ENCODE results near the gene CTLA4.

DNA sequence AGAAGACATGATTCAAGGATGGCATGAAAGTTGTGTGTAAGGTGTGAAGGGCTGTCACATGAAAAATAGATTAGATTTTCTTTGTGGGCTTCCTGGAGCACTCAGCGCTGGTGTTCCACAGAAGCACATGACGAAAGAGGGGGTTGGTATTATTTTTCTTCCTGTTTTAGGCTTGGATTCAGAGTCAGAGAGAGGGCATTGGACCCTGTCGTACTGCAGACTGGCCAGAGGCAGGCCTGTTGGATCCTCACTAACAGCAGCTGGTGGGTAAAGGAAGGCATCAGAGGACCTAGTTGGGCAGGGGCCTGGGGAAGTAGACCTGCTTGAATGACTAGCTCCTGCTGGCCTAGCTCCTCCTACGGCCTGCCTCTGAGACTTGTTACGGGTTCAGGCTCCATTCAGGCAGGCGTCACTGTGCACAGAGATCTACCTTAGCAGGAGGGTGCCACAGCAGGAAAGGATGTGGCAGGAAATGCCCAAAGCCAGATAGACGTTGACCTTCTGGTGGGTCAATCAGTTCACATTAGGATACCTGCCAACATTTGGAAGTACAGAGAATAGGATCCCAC is 13.1 kb downstream of the CTLA4 start:
- TF ChIP-seq, protein P1, sequence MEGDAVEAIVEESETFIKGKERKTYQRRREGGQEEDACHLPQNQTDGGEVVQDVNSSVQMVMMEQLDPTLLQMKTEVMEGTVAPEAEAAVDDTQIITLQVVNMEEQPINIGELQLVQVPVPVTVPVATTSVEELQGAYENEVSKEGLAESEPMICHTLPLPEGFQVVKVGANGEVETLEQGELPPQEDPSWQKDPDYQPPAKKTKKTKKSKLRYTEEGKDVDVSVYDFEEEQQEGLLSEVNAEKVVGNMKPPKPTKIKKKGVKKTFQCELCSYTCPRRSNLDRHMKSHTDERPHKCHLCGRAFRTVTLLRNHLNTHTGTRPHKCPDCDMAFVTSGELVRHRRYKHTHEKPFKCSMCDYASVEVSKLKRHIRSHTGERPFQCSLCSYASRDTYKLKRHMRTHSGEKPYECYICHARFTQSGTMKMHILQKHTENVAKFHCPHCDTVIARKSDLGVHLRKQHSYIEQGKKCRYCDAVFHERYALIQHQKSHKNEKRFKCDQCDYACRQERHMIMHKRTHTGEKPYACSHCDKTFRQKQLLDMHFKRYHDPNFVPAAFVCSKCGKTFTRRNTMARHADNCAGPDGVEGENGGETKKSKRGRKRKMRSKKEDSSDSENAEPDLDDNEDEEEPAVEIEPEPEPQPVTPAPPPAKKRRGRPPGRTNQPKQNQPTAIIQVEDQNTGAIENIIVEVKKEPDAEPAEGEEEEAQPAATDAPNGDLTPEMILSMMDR (IDR thresholded peaks at IDR 0.05) = no peak
- no peak for TF ChIP-seq ZFX (IDR thresholded peaks at IDR 0.05; ENCODE audit: borderline replicate concordance)
